GM12878 (cell line): ENCODE measurements around the gene ELAVL3. TPM values are rescaled to one million over a fixed set of nuclear protein-coding genes. Genes with fewer than 3 reads are reported as not detected.

Source experiments
- ATAC-seq: fragments of 200-7000 bp; cut with Tn5 transposase; 3 replicates; pipeline ENCODE4 v1.9.1; 2020; ENCODE audit warnings: mild to moderate bottlenecking, moderate library complexity
- BruUV-seq: library from RNA; stranded (reverse); fragments of 400-500 nt; replicated peaks from 2 replicates; lab custom pipeline; 2021; lab: Mats Ljungman, UMichigan
- CTCF ChIA-PET: fragments of 300-600 bp; sonication (Branson Sonifier 250); formaldehyde crosslinking; extraction: SDS; loops from one replicate; lab custom pipeline; 2021; ENCODE audit warnings: inconsistent platforms; lab: Yijun Ruan, JAX
- POLR2A ChIA-PET: fragments of 350-600 bp; formaldehyde crosslinking; extraction: SDS; loops from one replicate; lab custom pipeline; 2021; ENCODE audit warnings: inconsistent platforms; lab: Charles Lee
- RAD21 ChIA-PET: fragments of 300-600 bp; sonication (Branson Sonifier 250); formaldehyde crosslinking; loops from one replicate; lab custom pipeline; 2023; ENCODE audit warnings: antibody characterized with exemption; ENCODE audit not compliant: unreplicated experiment; lab: Charles Lee
- SMC1A ChIA-PET: fragments of 300-600 bp; sonication (Branson Sonifier 250); formaldehyde crosslinking; loops from one replicate; lab custom pipeline; 2023; ENCODE audit not compliant: unreplicated experiment, uncharacterized antibody; lab: Charles Lee
- DNase-seq: peaks from one replicate; pipeline ENCODE4 v3.0.0-alpha.2; 2011; ENCODE audit warnings: low read depth, low spot score
- FAIRE-seq: peaks from 3 replicates; lab custom pipeline; 2011; peaks lifted over from hg19 to GRCh38; lab: Jason Lieb, UNC
- H2AFZ ChIP-seq: 2 replicates; pipeline ENCODE4 v1.6.0; 2011; ENCODE audit warnings: low read depth, low read length, control low read depth; ENCODE audit not compliant: control insufficient read depth
- H3K27ac ChIP-seq: 2 replicates; pipeline ENCODE4 v1.5.1; 2011; ENCODE audit warnings: control low read depth; ENCODE audit not compliant: control insufficient read depth, insufficient read depth
- H3K27me3 ChIP-seq, 2 experiments: replicated peaks in 1 of 2; 2 replicates each; pipeline versions ENCODE4 v1.6.0 to v1.6.1; 2011; ENCODE audit warnings: low read length in 1 of 2; ENCODE audit not compliant: control insufficient read depth in 2 of 2, insufficient read depth in 2 of 2
- H3K36me3 ChIP-seq, 2 experiments: 2 replicates each; pipeline ENCODE4 v1.5.1; 2011; ENCODE audit warnings: low read length in 1 of 2; ENCODE audit not compliant: control insufficient read depth in 2 of 2, insufficient read depth in 2 of 2
- H3K4me1 ChIP-seq: 2 replicates; pipeline ENCODE4 v1.6.1; 2011; ENCODE audit warnings: mild to moderate bottlenecking, low read length, moderate library complexity, mixed read lengths; ENCODE audit not compliant: control insufficient read depth, insufficient read depth
- H3K4me2 ChIP-seq: 2 replicates; pipeline ENCODE4 v1.6.0; 2011; ENCODE audit warnings: control low read depth; ENCODE audit not compliant: control insufficient read depth, insufficient read depth
- H3K4me3 ChIP-seq: fragments of 200-600 bp; sonication (generic); 2 replicates; pipeline ENCODE4 v1.5.1; 2016
- H3K79me2 ChIP-seq: 2 replicates; pipeline ENCODE4 v1.6.0; 2011; ENCODE audit warnings: low read length; ENCODE audit not compliant: control insufficient read depth, insufficient read depth
- H3K9ac ChIP-seq: 2 replicates; pipeline ENCODE4 v1.8.0; 2011; ENCODE audit warnings: low read length, control low read depth, mixed read lengths; ENCODE audit not compliant: control insufficient read depth, insufficient read depth
- H3K9me3 ChIP-seq: replicated peaks from 3 replicates; pipeline ENCODE4 v1.5.1; 2011; ENCODE audit warnings: mild to moderate bottlenecking, low read length; ENCODE audit not compliant: control insufficient read depth, insufficient read depth
- H4K20me1 ChIP-seq: 2 replicates; pipeline ENCODE4 v1.6.0; 2011; ENCODE audit not compliant: control insufficient read depth, insufficient read depth
- ATF2 ChIP-seq: IDR thresholded peaks from 2 replicates; pipeline ENCODE4 v1.6.1; 2012; ENCODE audit warnings: low read length, inconsistent platforms
- BMI1 ChIP-seq: fragments of 450-650 bp; IDR thresholded peaks from 2 replicates; pipeline ENCODE4 v1.6.1; 2016; ENCODE audit warnings: mild to moderate bottlenecking, moderate library complexity, borderline replicate concordance
- CEBPZ ChIP-seq: fragments of 150-350 bp; IDR thresholded peaks from 2 replicates; pipeline ENCODE4 v1.6.1; 2016; ENCODE audit warnings: low read depth, low read length
- HSF1 ChIP-seq: fragments of 150-350 bp; IDR thresholded peaks from 2 replicates; pipeline ENCODE4 v1.6.1; 2014; ENCODE audit warnings: mild to moderate bottlenecking, low read depth, low read length
- IKZF2 ChIP-seq, 2 experiments: fragments of 450-650 bp; IDR thresholded peaks; 2 replicates each; pipeline ENCODE4 v1.6.1; 2017; ENCODE audit warnings: mild to moderate bottlenecking in 2 of 2, moderate library complexity in 2 of 2
- IRF3 ChIP-seq: fragments of 450-650 bp; IDR thresholded peaks from 2 replicates; pipeline ENCODE4 v1.6.1; 2014; ENCODE audit warnings: mild to moderate bottlenecking
- MAX ChIP-seq: IDR thresholded peaks from 2 replicates; pipeline ENCODE4 v1.6.1; 2012; ENCODE audit warnings: low read depth, low read length, improper control_type of control experiment
- MEF2A ChIP-seq: IDR thresholded peaks from 2 replicates; pipeline ENCODE4 v1.6.1; 2011; ENCODE audit warnings: low read depth, mild to moderate bottlenecking, low read length, moderate library complexity; ENCODE audit not compliant: insufficient read depth
- MXI1 ChIP-seq: fragments of 150-350 bp; IDR thresholded peaks from 2 replicates; pipeline ENCODE4 v1.6.1; 2011; ENCODE audit warnings: low read depth, mild to moderate bottlenecking, inconsistent platforms, low read length, improper control_type of control experiment
- NR2F1 ChIP-seq: fragments of 450-650 bp; conservative IDR thresholded peaks from 2 replicates; pipeline ENCODE4 v1.6.1; 2017; ENCODE audit warnings: mild to moderate bottlenecking
- PAX5 ChIP-seq: IDR thresholded peaks from 2 replicates; pipeline ENCODE4 v1.6.1; 2011; ENCODE audit warnings: low read depth, low read length, borderline replicate concordance
- RBBP5 ChIP-seq: fragments of 200-600 bp; sonication (generic); conservative IDR thresholded peaks from 2 replicates; pipeline ENCODE4 v1.6.1; 2016
- RELB ChIP-seq: fragments of 450-650 bp; IDR thresholded peaks from 2 replicates; pipeline ENCODE4 v1.6.1; 2017; ENCODE audit warnings: low read depth, mild to moderate bottlenecking, moderate library complexity
- RUNX3 ChIP-seq: IDR thresholded peaks from 2 replicates; pipeline ENCODE4 v1.6.1; 2012; ENCODE audit warnings: low read length, inconsistent platforms
- SIX5 ChIP-seq: IDR thresholded peaks from 2 replicates; pipeline ENCODE4 v1.6.1; 2011; ENCODE audit warnings: mild to moderate bottlenecking, low read depth, low read length, moderate library complexity; ENCODE audit not compliant: severe bottlenecking
- SMAD1 ChIP-seq: fragments of 450-650 bp; IDR thresholded peaks from 2 replicates; pipeline ENCODE4 v1.6.1; 2018; ENCODE audit warnings: mild to moderate bottlenecking, low read depth; ENCODE audit not compliant: partially characterized antibody
- ZNF622 ChIP-seq: fragments of 450-650 bp; IDR thresholded peaks from 2 replicates; pipeline ENCODE4 v1.6.1; 2017; ENCODE audit warnings: mild to moderate bottlenecking, inconsistent platforms
- WGBS: methylation state at CpG from one replicate; pipeline ENCODE4 v1.1.6; 2016; ENCODE audit warnings: low lambda C conversion rate; ENCODE audit not compliant: insufficient replicate concordance, insufficient coverage; ENCODE audit errors: missing lambda C conversion rate; 5-methylcytosine and 5-hydroxymethylcytosine counted together
- in situ Hi-C: fragments of 300-500 bp; cut with MboI; formaldehyde crosslinking; loops from 9 replicates; pipeline ENCODE4 v1.14.3; 2018; ENCODE audit warnings: mixed read lengths
- intact Hi-C: fragments of 100-400 bp; cut with micrococcal nuclease; formaldehyde crosslinking; loops from one replicate; pipeline ENCODE4 v1.14.2; 2022; ENCODE audit not compliant: unreplicated experiment
- polyA plus RNA-seq, 11 experiments: library from polyadenylated mRNA; depleted of rRNA in 4 of 11; unstranded in 6 of 11; stranded (reverse) in 5 of 11; fragments of >200 nt; fragmentation: Nextera tagmentation in 4 of 11; fragmentation: Illumina TruSeq in 1 of 11; extraction: Ambion mirVana in 4 of 11; extraction: Trizol in 1 of 11; gene quantifications; 1 replicate in 1 of 11; 2 replicates in 10 of 11; pipeline versions ENCODE4 v1.2.1 to v1.2.3, GENCODE V29; 2011 to 2016; ENCODE audit warnings: inconsistent platforms in 2 of 11, missing spikeins in 2 of 11, low read depth in 1 of 11
- total RNA-seq, 4 experiments: library from RNA; depleted of rRNA in 3 of 4; stranded (reverse); fragments of >200 nt in 3 of 4; fragmentation: Illumina TruSeq in 1 of 4; extraction: Trizol in 1 of 4; gene quantifications; 2 replicates each; pipeline versions ENCODE4 v1.2.1 to v1.2.3, GENCODE V29; 2013 to 2021

Gene ELAVL3
- total and polyA plus RNA-seq, 10 of the 15 experiments (the other 5 are each of a cell fraction or from before 2014, with no cell fraction given), result under 0.01 to 0.05 (median 0.01) TPM; not detected in 7

- ATAC-seq, result no peak
- H3K27me3 ChIP-seq, result no peaks in the 10 kb centered on the region
- BruUV-seq, result no TSS peak
- TF ChIP-seq ZNF622 (no peak), NR2F1 (no peak), IKZF2 (IDR thresholded peaks at IDR 0.05) (no peak), HSF1 (no peak), MAX (no peak), SIX5 (no peak), RBBP5 (no peak), MXI1 (no peak), IRF3 (no peak), BMI1 (no peak), ATF2 (no peak), PAX5 (no peak), RELB (no peak), SMAD1 (no peak), MEF2A (no peak), RUNX3 (no peak), CEBPZ (no peak)
These were observed 15.2 kb downstream of the ELAVL3 start for GRCh38 chr19:11465600-11465999.

More at GRCh38 chr19:11465600-11465999, 15.2 kb downstream of the ELAVL3 start:
- no peak for FAIRE-seq
- WGBS, result 30% methylated on average over 5 of the region's 8 CpGs
- in situ Hi-C loops (no loop called here), intact Hi-C loops (no loop called here)
- no peak for DNase-seq
- H3K9me3 ChIP-seq, result no peaks in the 10 kb centered on the region
- H3K27ac ChIP-seq, result no peak overlapping the region
- ChIA-PET CTCF (no interaction called here), RAD21 (no interaction called here), POLR2A (no interaction called here), SMC1A (no interaction called here)
- H3K4me3 ChIP-seq, result no peak overlapping the region
- H2AFZ ChIP-seq, result no peak overlapping the region
- H3K36me3 ChIP-seq, result no peaks in the 10 kb centered on the region
- H3K9ac ChIP-seq, result no peak overlapping the region
- no peak overlapping the region for H3K4me2 ChIP-seq
- H3K79me2 ChIP-seq, result no peaks in the 10 kb centered on the region
- no peaks in the 10 kb centered on the region for H4K20me1 ChIP-seq
- no peaks in the 10 kb centered on the region; the same call in 1 of the 2 replicates for H3K4me1 ChIP-seq
